ENCODE results near the gene USP6. TPM values are rescaled to one million over a fixed set of nuclear protein-coding genes. Genes with fewer than 3 reads are reported as not detected.
"Not testable (repeated sequence)": the region's sequence is repeated elsewhere in the genome, so short reads cannot be mapped to it uniquely, and the experiment has no call there.

Gene USP6
- total RNA-seq, 1 experiment from 2014 or later = 0.24 TPM

DNA sequence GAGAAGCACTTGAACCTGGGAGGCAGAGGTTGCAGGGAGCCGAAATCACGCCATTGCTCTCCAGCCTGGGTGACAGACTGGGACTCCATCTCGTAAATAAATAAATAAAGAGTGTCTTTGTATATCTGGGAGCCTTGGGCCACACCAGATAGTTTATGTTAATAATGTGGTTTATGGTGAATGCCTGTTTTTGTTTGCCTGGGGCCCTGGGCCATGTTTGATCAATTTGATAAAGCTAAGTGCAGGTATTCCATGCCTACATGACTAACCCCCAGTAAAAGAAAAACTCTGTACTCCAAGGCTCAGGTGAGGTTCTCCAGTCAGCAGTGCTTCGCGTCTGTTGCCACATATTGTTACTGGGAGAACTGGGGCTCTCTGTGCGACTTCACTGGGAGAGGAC lies 103.7 kb downstream of the USP6 start:
- ChIA-PET CTCF (no interaction called here), POLR2A (ENCODE audit: low non-redundant PET) (no interaction called here)
- BruUV-seq (replicated peaks) = no TSS peak

DNA sequence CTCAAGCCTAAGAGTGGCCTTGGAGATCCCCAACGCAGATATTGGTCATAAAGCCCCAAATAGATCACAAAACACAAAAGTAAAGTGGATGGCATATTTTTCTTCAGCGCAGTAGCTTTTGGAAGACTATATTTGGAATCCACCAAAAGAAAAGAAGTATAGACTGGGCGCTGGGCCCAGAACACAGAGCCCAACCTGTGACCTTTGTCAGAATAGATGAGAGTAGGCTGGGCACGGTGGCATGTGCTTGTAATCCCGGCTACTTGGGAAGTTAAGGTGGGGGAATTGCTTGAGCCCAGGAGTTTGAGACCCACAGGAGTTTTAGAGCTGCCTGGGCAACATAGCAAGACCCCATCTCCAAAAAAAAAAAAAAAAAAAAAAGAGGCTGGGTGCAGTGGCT lies 104.2 kb downstream of the USP6 start:
- Histone ChIP-seq H3K27ac (ENCODE audit: low read depth, low read length, poor library complexity, severe bottlenecking) (no peak overlapping the region), H3K4me3 (ENCODE audit: low read depth, low read length, poor library complexity, severe bottlenecking) (no peak overlapping the region), H3K36me3 (ENCODE audit: insufficient read depth, low read length, poor library complexity, severe bottlenecking) (no peaks in the 10 kb centered on the region), H3K9me3 (ENCODE audit: low read depth, low read length, poor library complexity, severe bottlenecking) (no peaks in the 10 kb centered on the region), H3K27me3 (replicated peaks; ENCODE audit: insufficient read depth, low read depth, low read length, poor library complexity) (no peaks in the 10 kb centered on the region), H3K4me1 (ENCODE audit: insufficient read depth, low read length, poor library complexity, severe bottlenecking) (no peaks in the 10 kb centered on the region)
- CTCF ChIA-PET = no interaction called here
- no TSS peak for BruUV-seq (replicated peaks)
- POLR2A ChIA-PET (ENCODE audit: low non-redundant PET) = no interaction called here
- TF ChIP-seq, protein P1, sequence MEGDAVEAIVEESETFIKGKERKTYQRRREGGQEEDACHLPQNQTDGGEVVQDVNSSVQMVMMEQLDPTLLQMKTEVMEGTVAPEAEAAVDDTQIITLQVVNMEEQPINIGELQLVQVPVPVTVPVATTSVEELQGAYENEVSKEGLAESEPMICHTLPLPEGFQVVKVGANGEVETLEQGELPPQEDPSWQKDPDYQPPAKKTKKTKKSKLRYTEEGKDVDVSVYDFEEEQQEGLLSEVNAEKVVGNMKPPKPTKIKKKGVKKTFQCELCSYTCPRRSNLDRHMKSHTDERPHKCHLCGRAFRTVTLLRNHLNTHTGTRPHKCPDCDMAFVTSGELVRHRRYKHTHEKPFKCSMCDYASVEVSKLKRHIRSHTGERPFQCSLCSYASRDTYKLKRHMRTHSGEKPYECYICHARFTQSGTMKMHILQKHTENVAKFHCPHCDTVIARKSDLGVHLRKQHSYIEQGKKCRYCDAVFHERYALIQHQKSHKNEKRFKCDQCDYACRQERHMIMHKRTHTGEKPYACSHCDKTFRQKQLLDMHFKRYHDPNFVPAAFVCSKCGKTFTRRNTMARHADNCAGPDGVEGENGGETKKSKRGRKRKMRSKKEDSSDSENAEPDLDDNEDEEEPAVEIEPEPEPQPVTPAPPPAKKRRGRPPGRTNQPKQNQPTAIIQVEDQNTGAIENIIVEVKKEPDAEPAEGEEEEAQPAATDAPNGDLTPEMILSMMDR (conservative IDR thresholded peaks at IDR 0.05; ENCODE audit: low read depth, low read length) = no peak
- TF ChIP-seq EZH2 (IDR thresholded peaks at IDR 0.05; ENCODE audit: borderline replicate concordance, low read depth, low read length, poor library complexity, severe bottlenecking) = no peak
- DNase-seq (ENCODE audit: low spot score) = no peak
- intact Hi-C loops (cut with micrococcal nuclease; ENCODE audit: unreplicated experiment) = no loop called here

More for the DNA sequence above, 103.7 kb downstream of the USP6 start:
- no peak for DNase-seq (ENCODE audit: low spot score)
- Histone ChIP-seq H3K27me3 (replicated peaks; ENCODE audit: insufficient read depth, low read depth, low read length, poor library complexity) (no peaks in the 10 kb centered on the region), H3K27ac (ENCODE audit: low read depth, low read length, poor library complexity, severe bottlenecking) (no peak overlapping the region), H3K4me1 (ENCODE audit: insufficient read depth, low read length, poor library complexity, severe bottlenecking) (no peaks in the 10 kb centered on the region), H3K4me3 (ENCODE audit: low read depth, low read length, poor library complexity, severe bottlenecking) (no peak overlapping the region), H3K9me3 (ENCODE audit: low read depth, low read length, poor library complexity, severe bottlenecking) (no peaks in the 10 kb centered on the region), H3K36me3 (ENCODE audit: insufficient read depth, low read length, poor library complexity, severe bottlenecking) (no peaks in the 10 kb centered on the region)
- intact Hi-C loops (cut with micrococcal nuclease; ENCODE audit: unreplicated experiment) = no loop called here
- TF ChIP-seq, protein P1 (conservative IDR thresholded peaks at IDR 0.05; ENCODE audit: low read depth, low read length) = no peak

DNA sequence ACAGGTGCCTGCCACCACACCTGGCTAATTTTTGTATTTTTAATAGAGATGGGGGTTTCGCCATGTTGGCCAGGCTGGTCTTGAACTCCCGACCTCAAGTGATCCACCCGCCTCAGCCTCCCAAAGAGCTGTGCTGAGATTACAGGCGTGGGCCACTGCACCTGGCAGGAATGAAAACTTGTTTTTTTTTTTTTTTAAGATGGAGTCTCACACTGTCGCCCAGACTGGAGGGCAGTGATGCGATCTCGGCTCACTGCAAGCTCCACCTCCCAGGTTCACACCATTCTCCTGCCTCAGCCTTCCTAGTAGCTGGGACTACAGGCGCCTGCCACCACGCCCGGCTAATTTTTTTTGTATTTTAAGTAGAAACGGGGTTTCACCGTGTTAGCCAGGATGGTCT lies 106.1 kb downstream of the USP6 start:
- intact Hi-C loops (cut with micrococcal nuclease; ENCODE audit: unreplicated experiment); H3K9me3 ChIP-seq (ENCODE audit: low read depth, low read length, poor library complexity, severe bottlenecking); DNase-seq (ENCODE audit: low spot score); H3K36me3 ChIP-seq (ENCODE audit: insufficient read depth, low read length, poor library complexity, severe bottlenecking); H3K4me1 ChIP-seq (ENCODE audit: insufficient read depth, low read length, poor library complexity, severe bottlenecking); H3K27me3 ChIP-seq (replicated peaks; ENCODE audit: insufficient read depth, low read depth, low read length, poor library complexity); H3K4me3 ChIP-seq (ENCODE audit: low read depth, low read length, poor library complexity, severe bottlenecking); POLR2A ChIA-PET (ENCODE audit: low non-redundant PET); BruUV-seq (replicated peaks); H3K27ac ChIP-seq (ENCODE audit: low read depth, low read length, poor library complexity, severe bottlenecking); CTCF ChIA-PET: not testable (repeated sequence)

Other genes with a start within 250 kb of the USP6 start
- 2.7 and 4.8 TPM in 2 replicates for gene C17orf107, start 216.5 kb upstream of the USP6 start, total RNA-seq (2021)
- gene CHRNE, start 212.9 kb upstream of the USP6 start, total RNA-seq (2021) = 0.21 and 0.79 TPM in 2 replicates
- gene GP1BA, start 183.8 kb upstream of the USP6 start, total RNA-seq (2021) = not detected in 2 replicates
- gene SLC25A11, start 176.0 kb upstream of the USP6 start, total RNA-seq (2021) = 113 and 129 TPM in 2 replicates
- gene RNF167, start 175.8 kb upstream of the USP6 start, total RNA-seq (2021) = 77.3 and 78.8 TPM in 2 replicates
- gene PFN1, start 167.5 kb upstream of the USP6 start, total RNA-seq (2021) = 1,021 and 1,026 TPM in 2 replicates
- 12.3 and 16.6 TPM in 2 replicates for gene ENO3, start 164.9 kb upstream of the USP6 start, total RNA-seq (2021)
- 74.8 and 88.9 TPM in 2 replicates for gene SPAG7, start 148.2 kb upstream of the USP6 start, total RNA-seq (2021)
- gene CAMTA2, start 128.4 kb upstream of the USP6 start, total RNA-seq (2021) = 16.3 and 24.8 TPM in 2 replicates
- 0.62 and 0.72 TPM in 2 replicates for gene INCA1, start 118.5 kb upstream of the USP6 start, total RNA-seq (2021)
- 92.6 and 95.9 TPM in 2 replicates for gene KIF1C, start 118.1 kb upstream of the USP6 start, total RNA-seq (2021)
- gene SLC52A1, start 80.6 kb upstream of the USP6 start, total RNA-seq (2021) = not detected in 2 replicates
- gene ZFP3, start 37.6 kb upstream of the USP6 start, total RNA-seq (2021) = 8.4 and 8.9 TPM in 2 replicates
- 28.1 and 31.6 TPM in 2 replicates for gene ZNF232, start 4.2 kb upstream of the USP6 start, total RNA-seq (2021)
- gene ZNF594, start 75.8 kb downstream of the USP6 start, total RNA-seq (2021) = 20.7 and 21.9 TPM in 2 replicates
- not detected in 2 replicates for gene SCIMP, start 118.8 kb downstream of the USP6 start, total RNA-seq (2021)
- gene RABEP1, start 166.3 kb downstream of the USP6 start, total RNA-seq (2021) = 71.3 and 89.0 TPM in 2 replicates

Data from A673 (cell line).